K562 (cell line): Measurements from ENCODE around the gene ANO10. TPM values are rescaled to one million over a fixed set of nuclear protein-coding genes. Genes with fewer than 3 reads are reported as not detected.

Experiments used
- ILK ChIP-seq: fragments of 450-650 bp; IDR thresholded peaks from 2 replicates; pipeline ENCODE4 v1.6.1; 2016; ENCODE audit warnings: missing genetic modification characterization, low read depth, mild to moderate bottlenecking, missing compliant biosample characterization, moderate library complexity, borderline replicate concordance
- PURB ChIP-seq: sonication (generic); formaldehyde crosslinking; IDR thresholded peaks from 2 replicates; pipeline ENCODE4 v1.9.0; 2021; ENCODE audit warnings: low read depth, mild to moderate bottlenecking, missing genetic modification reagents
- SPI1 ChIP-seq: IDR thresholded peaks from 2 replicates; pipeline ENCODE4 v1.6.1; 2011; ENCODE audit warnings: low read depth, low read length, control low read depth, borderline replicate concordance
- ZBTB8A ChIP-seq: fragments of 450-650 bp; IDR thresholded peaks from 2 replicates; pipeline ENCODE4 v1.6.1; 2018; ENCODE audit warnings: mild to moderate bottlenecking, moderate library complexity; ENCODE audit not compliant: partially characterized antibody
- polyA plus RNA-seq, 8 experiments: library from polyadenylated mRNA; depleted of rRNA in 4 of 8; stranded (reverse) in 5 of 8; unstranded in 3 of 8; fragments of >200 nt; fragmentation: Nextera tagmentation in 2 of 8; fragmentation: Illumina TruSeq in 1 of 8; extraction: Ambion mirVana in 2 of 8; extraction: Trizol in 1 of 8; gene quantifications; 2 replicates each; pipeline versions ENCODE4 v1.2.1 to v1.2.3, GENCODE V29; 2011 to 2014; ENCODE audit warnings: inconsistent platforms in 1 of 8, missing spikeins in 1 of 8
- total RNA-seq, 7 experiments: library from RNA; depleted of rRNA in 6 of 7; stranded (reverse); fragments of >200 nt in 6 of 7; fragmentation: Illumina TruSeq in 2 of 7; extraction: Trizol in 2 of 7; gene quantifications; 2 replicates each; pipeline versions ENCODE4 v1.2.1 to v1.2.3, GENCODE V29; 2011 to 2021; ENCODE audit warnings: low replicate concordance in 1 of 7
- TF ChIP-seq, protein P1 (sequence below), 2 experiments: fragments of 450-650 bp; IDR thresholded peaks; 2 replicates each; pipeline ENCODE4 v1.6.1; 2018; ENCODE audit warnings: mild to moderate bottlenecking in 2 of 2, low read depth in 1 of 2; ENCODE audit not compliant: partially characterized antibody in 2 of 2
- TF ChIP-seq, protein P2 (sequence below), 2 experiments: fragments of 450-650 bp; IDR thresholded peaks; 2 replicates each; pipeline ENCODE4 v1.6.1; 2016; ENCODE audit warnings: mild to moderate bottlenecking in 2 of 2, borderline replicate concordance in 1 of 2, low read depth in 1 of 2, moderate library complexity in 1 of 2
- TF ChIP-seq, protein P3 (sequence below): sonication (generic); formaldehyde crosslinking; IDR thresholded peaks from 2 replicates; pipeline ENCODE4 v1.8.0; 2023; ENCODE audit warnings: missing genetic modification reagents, mild to moderate bottlenecking, borderline replicate concordance

The ANO10 gene
- total and polyA plus RNA-seq, 9 of the 15 experiments (the other 6 are each of a cell fraction or from before 2014, with no cell fraction given) = 6.4 to 46.0 (median 32.3) TPM

DNA sequence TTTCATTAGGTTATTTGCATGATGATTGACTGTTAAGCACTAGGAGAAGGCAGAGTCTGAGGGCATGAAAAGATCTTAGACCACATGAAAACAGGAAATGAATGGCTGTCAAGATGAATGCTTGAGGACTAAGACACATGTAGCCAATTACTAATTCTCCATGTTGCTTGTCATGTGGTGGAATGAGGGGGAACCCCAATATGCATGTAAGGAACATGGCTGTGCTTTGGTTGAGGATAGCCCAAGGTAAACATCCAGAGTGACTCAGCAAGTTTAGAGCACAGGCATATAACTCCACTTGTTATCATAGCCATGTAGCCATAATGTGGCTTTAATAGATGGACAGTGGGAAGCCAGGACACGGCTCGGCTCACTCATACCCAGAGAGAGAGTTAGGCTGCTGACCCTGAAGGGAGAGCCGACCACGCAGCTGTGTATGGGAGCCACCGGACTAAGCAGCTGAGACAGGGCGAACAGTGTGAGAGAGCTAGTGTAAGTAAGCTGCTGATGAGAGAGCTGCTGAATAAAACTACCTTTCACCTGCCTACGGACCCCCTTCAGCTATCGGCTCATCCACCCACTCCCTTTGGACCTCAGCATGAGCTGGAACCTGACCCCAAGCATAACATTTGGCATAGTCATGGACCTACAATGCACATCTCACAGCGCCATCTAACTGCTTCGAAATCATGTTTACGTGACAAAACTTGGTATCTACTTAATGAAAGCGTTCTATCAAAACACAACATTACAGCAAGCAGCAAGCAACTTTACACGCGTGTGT lies 37.6 kb downstream of the ANO10 start (continued):
- TF ChIP-seq, protein P1, sequence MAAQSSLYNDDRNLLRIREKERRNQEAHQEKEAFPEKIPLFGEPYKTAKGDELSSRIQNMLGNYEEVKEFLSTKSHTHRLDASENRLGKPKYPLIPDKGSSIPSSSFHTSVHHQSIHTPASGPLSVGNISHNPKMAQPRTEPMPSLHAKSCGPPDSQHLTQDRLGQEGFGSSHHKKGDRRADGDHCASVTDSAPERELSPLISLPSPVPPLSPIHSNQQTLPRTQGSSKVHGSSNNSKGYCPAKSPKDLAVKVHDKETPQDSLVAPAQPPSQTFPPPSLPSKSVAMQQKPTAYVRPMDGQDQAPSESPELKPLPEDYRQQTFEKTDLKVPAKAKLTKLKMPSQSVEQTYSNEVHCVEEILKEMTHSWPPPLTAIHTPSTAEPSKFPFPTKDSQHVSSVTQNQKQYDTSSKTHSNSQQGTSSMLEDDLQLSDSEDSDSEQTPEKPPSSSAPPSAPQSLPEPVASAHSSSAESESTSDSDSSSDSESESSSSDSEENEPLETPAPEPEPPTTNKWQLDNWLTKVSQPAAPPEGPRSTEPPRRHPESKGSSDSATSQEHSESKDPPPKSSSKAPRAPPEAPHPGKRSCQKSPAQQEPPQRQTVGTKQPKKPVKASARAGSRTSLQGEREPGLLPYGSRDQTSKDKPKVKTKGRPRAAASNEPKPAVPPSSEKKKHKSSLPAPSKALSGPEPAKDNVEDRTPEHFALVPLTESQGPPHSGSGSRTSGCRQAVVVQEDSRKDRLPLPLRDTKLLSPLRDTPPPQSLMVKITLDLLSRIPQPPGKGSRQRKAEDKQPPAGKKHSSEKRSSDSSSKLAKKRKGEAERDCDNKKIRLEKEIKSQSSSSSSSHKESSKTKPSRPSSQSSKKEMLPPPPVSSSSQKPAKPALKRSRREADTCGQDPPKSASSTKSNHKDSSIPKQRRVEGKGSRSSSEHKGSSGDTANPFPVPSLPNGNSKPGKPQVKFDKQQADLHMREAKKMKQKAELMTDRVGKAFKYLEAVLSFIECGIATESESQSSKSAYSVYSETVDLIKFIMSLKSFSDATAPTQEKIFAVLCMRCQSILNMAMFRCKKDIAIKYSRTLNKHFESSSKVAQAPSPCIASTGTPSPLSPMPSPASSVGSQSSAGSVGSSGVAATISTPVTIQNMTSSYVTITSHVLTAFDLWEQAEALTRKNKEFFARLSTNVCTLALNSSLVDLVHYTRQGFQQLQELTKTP (IDR thresholded peaks at IDR 0.05; ENCODE audit: low read depth in 1 of 2, partially characterized antibody in 2 of 2) = no peak
- TF ChIP-seq, protein P2, sequence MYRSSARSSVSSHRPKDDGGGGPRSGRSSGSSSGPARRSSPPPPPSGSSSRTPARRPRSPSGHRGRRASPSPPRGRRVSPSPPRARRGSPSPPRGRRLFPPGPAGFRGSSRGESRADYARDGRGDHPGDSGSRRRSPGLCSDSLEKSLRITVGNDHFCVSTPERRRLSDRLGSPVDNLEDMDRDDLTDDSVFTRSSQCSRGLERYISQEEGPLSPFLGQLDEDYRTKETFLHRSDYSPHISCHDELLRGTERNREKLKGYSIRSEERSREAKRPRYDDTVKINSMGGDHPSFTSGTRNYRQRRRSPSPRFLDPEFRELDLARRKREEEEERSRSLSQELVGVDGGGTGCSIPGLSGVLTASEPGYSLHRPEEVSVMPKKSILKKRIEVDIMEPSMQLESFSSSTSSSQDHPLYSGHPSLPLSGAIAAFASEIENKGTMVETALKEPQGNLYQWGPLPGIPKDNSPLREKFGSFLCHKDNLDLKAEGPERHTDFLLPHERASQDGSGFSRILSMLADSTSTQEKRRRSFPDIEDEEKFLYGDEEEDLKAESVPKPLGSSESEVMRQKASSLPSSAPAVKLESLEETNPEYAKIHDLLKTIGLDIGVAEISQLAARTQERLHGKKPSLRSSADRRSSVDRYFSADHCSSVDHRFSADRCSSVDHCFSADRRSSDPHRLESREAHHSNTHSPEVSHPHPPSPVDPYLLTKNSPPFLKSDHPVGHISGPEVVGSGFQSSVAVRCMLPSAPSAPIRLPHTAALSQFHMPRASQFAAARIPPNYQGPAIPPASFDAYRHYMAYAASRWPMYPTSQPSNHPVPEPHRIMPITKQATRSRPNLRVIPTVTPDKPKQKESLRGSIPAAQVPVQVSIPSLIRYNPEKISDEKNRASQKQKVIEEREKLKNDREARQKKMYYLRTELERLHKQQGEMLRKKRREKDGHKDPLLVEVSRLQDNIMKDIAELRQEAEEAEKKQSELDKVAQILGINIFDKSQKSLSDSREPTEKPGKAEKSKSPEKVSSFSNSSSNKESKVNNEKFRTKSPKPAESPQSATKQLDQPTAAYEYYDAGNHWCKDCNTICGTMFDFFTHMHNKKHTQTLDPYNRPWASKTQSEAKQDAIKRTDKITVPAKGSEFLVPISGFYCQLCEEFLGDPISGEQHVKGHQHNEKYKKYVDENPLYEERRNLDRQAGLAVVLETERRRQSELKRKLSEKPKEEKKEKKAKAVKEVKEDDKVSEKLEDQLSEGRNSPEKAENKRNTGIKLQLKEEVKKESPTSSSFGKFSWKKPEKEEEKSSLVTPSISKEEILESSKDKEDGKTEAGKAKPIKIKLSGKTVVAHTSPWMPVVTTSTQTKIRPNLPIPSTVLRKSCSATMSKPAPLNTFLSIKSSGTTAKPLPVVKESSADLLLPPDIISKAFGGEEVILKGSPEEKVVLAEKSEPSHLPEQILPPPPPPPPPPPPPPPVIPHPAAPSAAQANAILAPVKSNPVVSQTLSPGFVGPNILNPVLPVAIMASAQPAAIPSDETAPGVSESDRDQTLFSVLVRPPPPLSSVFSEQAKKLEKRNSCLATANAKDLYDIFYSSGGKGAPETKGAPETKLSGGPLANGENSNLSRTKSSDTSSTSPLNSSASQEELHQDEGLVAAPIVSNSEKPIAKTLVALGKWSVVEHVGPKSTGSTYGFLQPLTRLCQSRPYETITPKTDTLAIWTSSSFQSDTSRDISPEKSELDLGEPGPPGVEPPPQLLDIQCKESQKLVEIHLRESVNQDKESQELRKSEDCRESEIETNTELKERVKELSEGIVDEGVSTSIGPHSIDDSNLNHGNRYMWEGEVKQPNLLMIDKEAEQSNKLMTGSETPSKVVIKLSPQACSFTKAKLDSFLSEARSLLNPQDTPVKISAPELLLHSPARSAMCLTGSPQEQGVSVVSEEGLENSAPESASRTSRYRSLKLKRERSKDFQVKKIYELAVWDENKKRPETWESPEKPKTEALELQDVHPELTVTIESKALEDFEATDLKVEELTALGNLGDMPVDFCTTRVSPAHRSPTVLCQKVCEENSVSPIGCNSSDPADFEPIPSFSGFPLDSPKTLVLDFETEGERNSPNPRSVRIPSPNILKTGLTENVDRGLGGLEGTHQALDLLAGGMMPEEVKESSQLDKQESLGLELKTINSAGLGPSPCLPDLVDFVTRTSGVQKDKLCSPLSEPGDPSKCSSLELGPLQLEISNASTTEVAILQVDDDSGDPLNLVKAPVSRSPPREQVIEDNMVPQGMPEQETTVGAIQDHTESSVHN (IDR thresholded peaks at IDR 0.05; ENCODE audit: borderline replicate concordance in 1 of 2, low read depth in 1 of 2) = no peak
- TF ChIP-seq ZBTB8A (no peak), PURB (no peak), SPI1 (0 out of 2 replicates have a peak, but pooled peaks have one; percentile 15), ILK (tag) (peak; percentile 96)
- TF ChIP-seq, protein P3, sequence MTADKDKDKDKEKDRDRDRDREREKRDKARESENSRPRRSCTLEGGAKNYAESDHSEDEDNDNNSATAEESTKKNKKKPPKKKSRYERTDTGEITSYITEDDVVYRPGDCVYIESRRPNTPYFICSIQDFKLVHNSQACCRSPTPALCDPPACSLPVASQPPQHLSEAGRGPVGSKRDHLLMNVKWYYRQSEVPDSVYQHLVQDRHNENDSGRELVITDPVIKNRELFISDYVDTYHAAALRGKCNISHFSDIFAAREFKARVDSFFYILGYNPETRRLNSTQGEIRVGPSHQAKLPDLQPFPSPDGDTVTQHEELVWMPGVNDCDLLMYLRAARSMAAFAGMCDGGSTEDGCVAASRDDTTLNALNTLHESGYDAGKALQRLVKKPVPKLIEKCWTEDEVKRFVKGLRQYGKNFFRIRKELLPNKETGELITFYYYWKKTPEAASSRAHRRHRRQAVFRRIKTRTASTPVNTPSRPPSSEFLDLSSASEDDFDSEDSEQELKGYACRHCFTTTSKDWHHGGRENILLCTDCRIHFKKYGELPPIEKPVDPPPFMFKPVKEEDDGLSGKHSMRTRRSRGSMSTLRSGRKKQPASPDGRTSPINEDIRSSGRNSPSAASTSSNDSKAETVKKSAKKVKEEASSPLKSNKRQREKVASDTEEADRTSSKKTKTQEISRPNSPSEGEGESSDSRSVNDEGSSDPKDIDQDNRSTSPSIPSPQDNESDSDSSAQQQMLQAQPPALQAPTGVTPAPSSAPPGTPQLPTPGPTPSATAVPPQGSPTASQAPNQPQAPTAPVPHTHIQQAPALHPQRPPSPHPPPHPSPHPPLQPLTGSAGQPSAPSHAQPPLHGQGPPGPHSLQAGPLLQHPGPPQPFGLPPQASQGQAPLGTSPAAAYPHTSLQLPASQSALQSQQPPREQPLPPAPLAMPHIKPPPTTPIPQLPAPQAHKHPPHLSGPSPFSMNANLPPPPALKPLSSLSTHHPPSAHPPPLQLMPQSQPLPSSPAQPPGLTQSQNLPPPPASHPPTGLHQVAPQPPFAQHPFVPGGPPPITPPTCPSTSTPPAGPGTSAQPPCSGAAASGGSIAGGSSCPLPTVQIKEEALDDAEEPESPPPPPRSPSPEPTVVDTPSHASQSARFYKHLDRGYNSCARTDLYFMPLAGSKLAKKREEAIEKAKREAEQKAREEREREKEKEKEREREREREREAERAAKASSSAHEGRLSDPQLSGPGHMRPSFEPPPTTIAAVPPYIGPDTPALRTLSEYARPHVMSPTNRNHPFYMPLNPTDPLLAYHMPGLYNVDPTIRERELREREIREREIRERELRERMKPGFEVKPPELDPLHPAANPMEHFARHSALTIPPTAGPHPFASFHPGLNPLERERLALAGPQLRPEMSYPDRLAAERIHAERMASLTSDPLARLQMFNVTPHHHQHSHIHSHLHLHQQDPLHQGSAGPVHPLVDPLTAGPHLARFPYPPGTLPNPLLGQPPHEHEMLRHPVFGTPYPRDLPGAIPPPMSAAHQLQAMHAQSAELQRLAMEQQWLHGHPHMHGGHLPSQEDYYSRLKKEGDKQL = no peak
